Measurements from ENCODE around the gene NRIP1.

- TF ChIP-seq NR2C2 (IDR thresholded peaks at IDR 0.05; ENCODE audit: borderline replicate concordance, control insufficient read depth, insufficient read length, low read depth) (no peak), ESRRA (IDR thresholded peaks at IDR 0.05; ENCODE audit: low read length) (no peak), STAT3 (IDR thresholded peaks at IDR 0.05; ENCODE audit: low read depth, low read length) (no peak)
Observed at GRCh38 chr21:15037095-15037899, 27.5 kb downstream of the NRIP1 start.

Measured in GM12878 (cell line).